Measurements from ENCODE around the gene KIAA1217. TPM values are rescaled to one million over a fixed set of nuclear protein-coding genes. Genes with fewer than 3 reads are reported as not detected.

The KIAA1217 gene
- total and polyA plus RNA-seq, 12 donors, result 10.8 to 73.7 (median 40.8) TPM

DNA sequence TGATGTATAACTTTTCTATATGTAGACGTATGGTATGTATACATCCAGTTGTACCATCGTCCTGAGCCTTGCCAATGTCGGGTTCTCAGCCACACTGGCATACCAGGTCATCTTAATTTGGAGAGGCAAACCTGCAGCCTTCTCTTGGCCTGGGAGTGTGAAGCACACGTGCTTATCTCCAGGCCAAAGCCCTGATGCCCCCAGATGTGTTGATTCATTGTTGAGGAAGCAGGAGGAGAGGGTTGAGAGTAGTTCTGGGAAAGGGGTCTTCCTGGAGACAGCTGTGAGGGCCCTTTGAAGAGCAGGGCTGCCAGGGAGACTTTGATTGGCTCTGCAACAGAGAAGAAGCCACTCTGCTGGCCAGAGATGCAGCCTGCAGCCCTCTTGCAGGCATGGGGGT is 359.1 kb downstream of the KIAA1217 start:
- no peaks in the 10 kb centered on the region for H3K36me3 ChIP-seq (replicated peaks in 1 of 2)
- H3K4me1 ChIP-seq (replicated peaks in 1 of 2), result no peaks in the 10 kb centered on the region
- intact Hi-C loops (cut with DNase I), result no loop called here
- no peaks in the 10 kb centered on the region for H3K27me3 ChIP-seq
- no peak for TF ChIP-seq POLR2A (IDR thresholded peaks at IDR 0.05)
- TF ChIP-seq, protein P1, sequence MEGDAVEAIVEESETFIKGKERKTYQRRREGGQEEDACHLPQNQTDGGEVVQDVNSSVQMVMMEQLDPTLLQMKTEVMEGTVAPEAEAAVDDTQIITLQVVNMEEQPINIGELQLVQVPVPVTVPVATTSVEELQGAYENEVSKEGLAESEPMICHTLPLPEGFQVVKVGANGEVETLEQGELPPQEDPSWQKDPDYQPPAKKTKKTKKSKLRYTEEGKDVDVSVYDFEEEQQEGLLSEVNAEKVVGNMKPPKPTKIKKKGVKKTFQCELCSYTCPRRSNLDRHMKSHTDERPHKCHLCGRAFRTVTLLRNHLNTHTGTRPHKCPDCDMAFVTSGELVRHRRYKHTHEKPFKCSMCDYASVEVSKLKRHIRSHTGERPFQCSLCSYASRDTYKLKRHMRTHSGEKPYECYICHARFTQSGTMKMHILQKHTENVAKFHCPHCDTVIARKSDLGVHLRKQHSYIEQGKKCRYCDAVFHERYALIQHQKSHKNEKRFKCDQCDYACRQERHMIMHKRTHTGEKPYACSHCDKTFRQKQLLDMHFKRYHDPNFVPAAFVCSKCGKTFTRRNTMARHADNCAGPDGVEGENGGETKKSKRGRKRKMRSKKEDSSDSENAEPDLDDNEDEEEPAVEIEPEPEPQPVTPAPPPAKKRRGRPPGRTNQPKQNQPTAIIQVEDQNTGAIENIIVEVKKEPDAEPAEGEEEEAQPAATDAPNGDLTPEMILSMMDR (IDR thresholded peaks at IDR 0.05), result no peak
- WGBS, 4 donors, result 66 to 74% (median 71%) methylated on average over 4 of the region's 4 CpGs
- DNase-seq, result no peak
- H3K9me3 ChIP-seq (replicated peaks in 1 of 3), result no peaks in the 10 kb centered on the region
- no peak overlapping the region for H3K27ac ChIP-seq
- H3K4me3 ChIP-seq, result no peak overlapping the region

DNA sequence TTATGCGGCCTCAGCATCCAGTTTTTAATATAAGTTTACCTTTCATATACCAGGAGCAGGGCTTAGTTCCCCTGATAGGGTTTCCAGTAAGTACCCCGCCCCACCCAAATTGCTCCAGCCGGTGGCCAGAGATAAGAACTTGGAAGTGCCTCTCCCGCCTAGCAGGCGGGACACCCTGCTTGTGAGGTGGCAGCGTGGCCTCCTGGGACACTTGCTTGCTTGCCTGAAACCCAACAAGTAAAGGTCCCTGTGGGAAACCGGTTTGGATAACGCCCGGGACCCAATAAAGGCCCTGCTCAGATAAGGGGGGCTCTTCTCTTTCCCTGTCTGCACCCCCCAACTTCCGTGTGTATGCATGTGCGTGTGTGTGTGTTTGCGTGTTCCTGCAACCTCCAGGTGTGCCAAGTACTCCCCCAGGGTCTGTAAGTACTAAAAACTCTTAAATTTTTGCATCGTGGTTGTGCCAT is 360.4 kb downstream of the KIAA1217 start:
- H3K4me1 ChIP-seq (replicated peaks in 1 of 2), result peaks cover 0 to under 1% of the 10 kb centered on the region in 2 donors
- H3K4me3 ChIP-seq, result no peak overlapping the region
- no peaks in the 10 kb centered on the region for H3K27me3 ChIP-seq
- intact Hi-C loops (cut with DNase I), result no loop called here
- DNase-seq, result no peak
- no peak overlapping the region for H3K27ac ChIP-seq
- no peaks in the 10 kb centered on the region for H3K9me3 ChIP-seq (replicated peaks in 1 of 3)
- H3K36me3 ChIP-seq (replicated peaks in 1 of 2), result no peaks in the 10 kb centered on the region
- WGBS, 4 donors, result 89 to 98% (median 95%) methylated on average over 7 to 13 of the region's 13 CpGs
- no peak for TF ChIP-seq POLR2A (IDR thresholded peaks at IDR 0.05)
- TF ChIP-seq, protein P1 (IDR thresholded peaks at IDR 0.05), result no peak

DNA sequence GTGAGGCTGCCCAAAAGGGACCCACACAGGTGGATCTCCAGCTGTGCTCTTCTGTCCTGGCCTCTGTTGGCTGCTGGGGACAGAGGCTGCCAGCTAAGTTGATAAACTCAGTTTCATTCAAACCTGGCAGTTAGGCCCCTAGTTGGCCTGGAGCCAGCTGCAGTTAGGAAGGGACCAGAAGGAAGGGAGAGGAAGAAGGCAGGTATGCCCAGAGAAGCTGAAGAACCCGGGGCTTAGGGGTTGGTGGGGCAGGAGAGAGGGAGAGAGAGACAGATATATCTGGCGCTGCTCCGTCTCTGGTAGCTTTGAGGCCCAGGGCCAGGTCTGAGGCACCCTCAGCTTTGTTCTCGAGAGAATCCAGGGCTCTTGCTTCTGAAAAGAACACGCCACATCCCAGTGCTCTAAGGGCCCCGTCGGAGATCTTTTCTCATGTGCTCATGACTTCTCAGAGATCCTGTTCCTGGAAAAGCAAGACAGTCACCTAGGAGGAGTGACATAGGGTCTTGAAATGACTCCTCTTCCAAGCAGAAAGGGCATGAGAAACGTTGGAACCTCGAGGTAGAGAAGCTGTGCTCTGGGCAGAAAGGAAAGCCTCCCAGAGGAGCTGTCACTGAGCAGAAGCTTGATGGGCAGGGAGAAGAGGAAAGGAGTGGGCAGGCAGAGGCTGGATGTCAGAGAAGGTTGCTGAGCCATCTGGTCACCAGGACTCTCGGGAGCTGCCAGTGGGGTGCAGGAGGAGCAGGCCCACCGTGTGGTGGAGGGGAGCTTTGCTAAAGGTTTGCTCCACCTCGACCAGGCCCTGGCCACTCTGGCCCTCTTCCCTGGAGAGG is 361.1 kb downstream of the KIAA1217 start:
- Histone ChIP-seq H3K27me3 (no peaks in the 10 kb centered on the region), H3K4me3 (no peak overlapping the region), H3K36me3 (replicated peaks in 1 of 2) (no peaks in the 10 kb centered on the region), H3K4me1 (replicated peaks in 1 of 2) (peaks cover 0 to 8% of the 10 kb centered on the region in 2 donors), H3K9me3 (replicated peaks in 1 of 3) (no peaks in the 10 kb centered on the region), H3K27ac (no peak overlapping the region)
- DNase-seq, result no peak
- intact Hi-C loops (cut with DNase I), result no loop called here
- TF ChIP-seq, protein P1 (IDR thresholded peaks at IDR 0.05), result no peak
- TF ChIP-seq POLR2A (IDR thresholded peaks at IDR 0.05), result no peak
- 79 to 91% (median 86%) methylated on average over 10 to 12 of the region's 12 CpGs for WGBS, 4 donors

DNA sequence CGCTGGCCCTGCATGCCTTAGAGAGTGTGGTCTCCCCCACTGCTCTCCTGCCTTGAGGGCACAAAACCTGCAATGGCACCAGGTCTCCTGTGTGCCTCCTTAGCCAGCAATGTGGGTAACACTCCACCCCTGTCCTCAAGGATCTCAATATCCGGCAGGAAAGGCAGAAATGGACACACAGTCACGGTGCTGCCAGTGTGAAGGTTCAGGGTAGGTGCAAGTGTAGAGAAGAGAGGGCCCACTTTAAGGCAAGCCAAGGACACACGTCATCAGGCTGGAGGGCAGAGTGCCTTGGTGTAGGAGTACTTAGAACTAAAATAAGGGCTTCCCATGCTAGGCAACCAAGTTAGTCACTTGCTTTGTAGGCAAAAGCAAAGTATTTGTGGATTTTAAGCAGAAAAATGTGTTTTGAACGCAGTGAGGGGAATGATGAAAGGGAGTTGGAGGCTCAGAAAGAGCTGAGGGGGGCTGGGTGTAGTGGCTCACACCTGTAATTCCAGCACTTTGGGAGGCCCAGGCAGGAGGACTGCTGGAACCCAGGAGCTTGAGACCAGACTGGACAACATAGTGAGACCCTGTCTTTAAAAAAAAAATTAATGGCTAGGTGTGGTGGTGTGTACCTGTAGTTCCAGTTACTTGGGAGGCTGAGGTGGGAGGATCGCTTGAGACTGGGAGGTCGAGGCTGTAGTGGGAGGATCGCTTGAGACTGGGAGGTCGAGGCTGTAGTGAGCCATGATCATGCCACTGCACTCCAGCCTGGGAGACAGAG is 361.9 kb downstream of the KIAA1217 start:
- no peak overlapping the region for H3K27ac ChIP-seq
- 90 to 94% (median 91%) methylated on average over 8 to 9 of the region's 9 CpGs for WGBS, 4 donors
- TF ChIP-seq POLR2A (IDR thresholded peaks at IDR 0.05), result no peak
- TF ChIP-seq, protein P1 (IDR thresholded peaks at IDR 0.05), result no peak
- intact Hi-C loops (cut with DNase I), result no loop called here
- no peaks in the 10 kb centered on the region for H3K36me3 ChIP-seq (replicated peaks in 1 of 2)
- peaks cover 0 to 9% of the 10 kb centered on the region in 2 donors for H3K4me1 ChIP-seq (replicated peaks in 1 of 2)
- no peaks in the 10 kb centered on the region for H3K9me3 ChIP-seq (replicated peaks in 1 of 3)
- H3K27me3 ChIP-seq, result no peaks in the 10 kb centered on the region
- no peak overlapping the region for H3K4me3 ChIP-seq
- DNase-seq, result no peak

All from adrenal gland (tissue), 12 donors.